H1 (cell line): Measurements from ENCODE around the gene GSG1L.
A peak's percentile ranks its signal among the peaks of the same experiment; 100 is the strongest.

Experiments
- CBX8 ChIP-seq: fragments of 300-800, 300-1000 bp; sonication (generic); IDR thresholded peaks from 2 replicates; pipeline ENCODE4 v1.7.1; 2016; ENCODE audit warnings: low read depth, low read length, borderline replicate concordance
- CEBPB ChIP-seq: IDR thresholded peaks from 2 replicates; pipeline ENCODE4 v1.6.1; 2012; ENCODE audit warnings: low read depth, low read length
- JUND ChIP-seq: IDR thresholded peaks from 2 replicates; pipeline ENCODE4 v1.6.1; 2011; ENCODE audit warnings: mild to moderate bottlenecking, improper control_type of control experiment, low read length
- POLR2A ChIP-seq, 2 experiments: IDR thresholded peaks; 1 replicate in 1 of 2; 2 replicates in 1 of 2; pipeline ENCODE4 v1.6.1; 2011; ENCODE audit warnings: low read depth in 2 of 2, low read length in 2 of 2, mild to moderate bottlenecking in 2 of 2; ENCODE audit errors: control extremely low read depth in 1 of 2
- TAF1 ChIP-seq: IDR thresholded peaks from 2 replicates; pipeline ENCODE4 v1.6.1; 2011; ENCODE audit warnings: mild to moderate bottlenecking, low read depth, low read length
- TBP ChIP-seq: IDR thresholded peaks from 2 replicates; pipeline ENCODE4 v1.6.1; 2011; ENCODE audit warnings: low read depth, low read length, improper control_type of control experiment
- TF ChIP-seq, protein P1 (sequence below), 3 experiments: IDR thresholded peaks; 1 replicate in 2 of 3; 2 replicates in 1 of 3; pipeline versions ENCODE4 v1.5.1 to v1.6.1; 2011; ENCODE audit warnings: low read length in 3 of 3, mild to moderate bottlenecking in 3 of 3, inconsistent platforms in 2 of 3, low read depth in 1 of 3, moderate library complexity in 1 of 3; ENCODE audit not compliant: insufficient read depth in 1 of 3; ENCODE audit errors: control extremely low read depth in 1 of 3
- TF ChIP-seq, protein P2 (sequence below): IDR thresholded peaks from 2 replicates; pipeline ENCODE4 v1.6.1; 2012; ENCODE audit warnings: inconsistent platforms

DNA sequence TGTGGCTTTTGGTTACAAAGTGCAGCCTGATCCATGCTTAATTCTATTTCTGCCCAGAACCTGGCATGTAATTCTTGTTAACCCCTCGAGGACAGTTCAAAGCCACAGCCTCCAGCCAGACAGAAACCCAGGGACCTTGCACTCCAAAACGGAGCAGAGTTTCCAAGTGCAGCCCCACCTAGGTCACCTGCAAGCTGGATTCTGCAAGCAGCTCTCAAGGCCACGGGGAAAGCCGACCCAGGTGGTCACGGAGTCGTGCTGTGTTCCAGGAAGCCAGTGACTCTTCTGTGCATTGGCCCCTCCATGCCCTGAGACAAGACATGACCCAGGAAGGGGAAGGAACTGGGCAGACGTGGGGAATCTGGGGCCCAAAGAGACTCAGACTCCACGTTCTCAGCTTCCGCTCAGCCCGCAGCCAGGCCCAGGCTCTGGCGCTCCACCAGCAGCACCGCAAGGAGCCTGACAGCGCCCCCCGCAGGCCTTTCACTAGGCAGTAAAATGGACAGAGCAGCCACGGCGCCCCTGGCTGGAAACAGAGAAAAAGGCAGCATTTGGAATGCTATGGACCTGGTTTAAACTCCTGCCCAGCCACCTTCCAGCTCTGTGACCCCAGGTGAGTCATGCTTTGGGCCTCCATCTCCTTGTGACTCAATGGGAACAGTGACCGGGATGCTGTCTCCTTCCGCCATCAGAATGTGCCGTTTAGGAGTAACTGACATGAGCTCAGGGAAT is 27.3 kb upstream of the GSG1L start:
- TF ChIP-seq CEBPB (no peak), TAF1 (no peak), TBP (no peak), POLR2A (IDR thresholded peaks at IDR 0.05; ENCODE audit: control extremely low read depth in 1 of 2, low read depth in 2 of 2, low read length in 2 of 2) (no peak), JUND (peak; percentile 48; the same call in 1 of the 2 replicates), CBX8 (no peak)
- TF ChIP-seq, protein P1, sequence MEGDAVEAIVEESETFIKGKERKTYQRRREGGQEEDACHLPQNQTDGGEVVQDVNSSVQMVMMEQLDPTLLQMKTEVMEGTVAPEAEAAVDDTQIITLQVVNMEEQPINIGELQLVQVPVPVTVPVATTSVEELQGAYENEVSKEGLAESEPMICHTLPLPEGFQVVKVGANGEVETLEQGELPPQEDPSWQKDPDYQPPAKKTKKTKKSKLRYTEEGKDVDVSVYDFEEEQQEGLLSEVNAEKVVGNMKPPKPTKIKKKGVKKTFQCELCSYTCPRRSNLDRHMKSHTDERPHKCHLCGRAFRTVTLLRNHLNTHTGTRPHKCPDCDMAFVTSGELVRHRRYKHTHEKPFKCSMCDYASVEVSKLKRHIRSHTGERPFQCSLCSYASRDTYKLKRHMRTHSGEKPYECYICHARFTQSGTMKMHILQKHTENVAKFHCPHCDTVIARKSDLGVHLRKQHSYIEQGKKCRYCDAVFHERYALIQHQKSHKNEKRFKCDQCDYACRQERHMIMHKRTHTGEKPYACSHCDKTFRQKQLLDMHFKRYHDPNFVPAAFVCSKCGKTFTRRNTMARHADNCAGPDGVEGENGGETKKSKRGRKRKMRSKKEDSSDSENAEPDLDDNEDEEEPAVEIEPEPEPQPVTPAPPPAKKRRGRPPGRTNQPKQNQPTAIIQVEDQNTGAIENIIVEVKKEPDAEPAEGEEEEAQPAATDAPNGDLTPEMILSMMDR (IDR thresholded peaks at IDR 0.05; ENCODE audit: control extremely low read depth in 1 of 3, insufficient read depth in 1 of 3, low read depth in 1 of 3, low read length in 3 of 3), result peak; percentile 82 to 99 (median 95)
- TF ChIP-seq, protein P2, sequence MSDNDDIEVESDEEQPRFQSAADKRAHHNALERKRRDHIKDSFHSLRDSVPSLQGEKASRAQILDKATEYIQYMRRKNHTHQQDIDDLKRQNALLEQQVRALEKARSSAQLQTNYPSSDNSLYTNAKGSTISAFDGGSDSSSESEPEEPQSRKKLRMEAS, result no peak
